Right lobe of liver (tissue), 6 donors: ENCODE data around the gene SPINK1. TPM values are rescaled to one million over a fixed set of nuclear protein-coding genes. Genes with fewer than 3 reads are reported as not detected.
"Not testable (repeated sequence)": the region's sequence is repeated elsewhere in the genome, so short reads cannot be mapped to it uniquely, and the experiment has no call there.

ENCODE experiments used
- ATAC-seq, 4 donors: fragments of 200-7000 bp; cut with Tn5 transposase; one replicate each; pipeline ENCODE4 v1.9.1; 2020; ENCODE audit warnings: mild to moderate bottlenecking in 4 of 4, moderate library complexity in 4 of 4
- DNase-seq, 3 donors: peaks; one replicate each; pipeline ENCODE4 v3.0.0-alpha.2; 2020
- H3K27ac ChIP-seq, 3 donors: fragments of 200-600 bp; one replicate each; pipeline ENCODE4 v1.8.0; 2022
- H3K27me3 ChIP-seq, 2 donors: fragments of 200-600 bp; one replicate each; pipeline ENCODE4 v1.8.0; 2022
- H3K36me3 ChIP-seq, 4 donors: fragments of 200-600 bp; sonication (generic) in 1 of 4; one replicate each; pipeline versions ENCODE4 v1.5.1 to v1.8.0; 2017 to 2022; ENCODE audit warnings: control low read depth in 1 of 4
- H3K4me1 ChIP-seq, 4 donors: fragments of 200-600 bp; sonication (generic) in 1 of 4; one replicate each; pipeline versions ENCODE4 v1.5.1 to v1.8.0; 2017 to 2022; ENCODE audit warnings: control low read depth in 1 of 4
- H3K4me3 ChIP-seq, 3 donors: fragments of 200-600 bp; one replicate each; pipeline ENCODE4 v1.8.0; 2022
- H3K9me3 ChIP-seq, 4 donors: fragments of 200-600 bp; sonication (generic) in 1 of 4; one replicate each; pipeline versions ENCODE4 v1.5.1 to v1.8.0; 2017 to 2022; ENCODE audit warnings: control low read depth in 1 of 4
- CTCF ChIP-seq, 4 donors: fragments of 200-600 bp in 3 of 4; fragments of 450-650 bp in 1 of 4; IDR thresholded peaks; one replicate each; pipeline versions ENCODE4 v1.5.1 to v1.8.0; 2016 to 2022; ENCODE audit warnings: antibody characterized with exemption in 4 of 4, mild to moderate bottlenecking in 2 of 4
- POLR2A ChIP-seq: fragments of 450-650 bp; IDR thresholded peaks from one replicate; pipeline ENCODE4 v1.6.1; 2017; ENCODE audit warnings: antibody characterized with exemption, mild to moderate bottlenecking
- WGBS: methylation state at CpG from one replicate; pipeline ENCODE4 v1.1.6; 2018; ENCODE audit warnings: low coverage, low lambda C conversion rate; ENCODE audit not compliant: insufficient coverage; ENCODE audit errors: missing lambda C conversion rate; 5-methylcytosine and 5-hydroxymethylcytosine counted together
- intact Hi-C, 2 donors: fragments of 100-400 bp; cut with DNase I; formaldehyde crosslinking; loops; one replicate each; pipeline versions ENCODE4 v1.11.2 to v1.14.1; 2022
- total RNA-seq, 6 experiments: library from RNA; depleted of rRNA in 2 of 6; stranded (reverse); fragments of >200 nt in 2 of 6; fragmentation: NEBNext Ultra II Directional in 3 of 6; extraction: Animal tissue kit (Norgen Biotek cat#: 25700) in 3 of 6; gene quantifications; one replicate each; pipeline versions ENCODE4 v1.1.0 to v1.2.4, GENCODE V29; 2016 to 2023
- donor health status: DM: no; HTN: yes; CAD: no.
- donor health status: DM: no; HTN: no; CAD: no.
- donor health status: DM: no; HTN: no; CAD: no.
- donor health status: DM: no; HTN: yes; CAD: no.
- donor health status: DM: no; HTN: yes; CAD: no.

The SPINK1 gene
- total RNA-seq, 6 experiments from 2014 or later, result 11.9 to 823 (median 161) TPM

GRCh38 chr5:147876626-147877025 lies 45.2 kb upstream of the SPINK1 start:
- H3K4me1 ChIP-seq, result no peaks in the 10 kb centered on the region
- no peak for ATAC-seq
- intact Hi-C loops, result no loop called here
- TF ChIP-seq CTCF (IDR thresholded peaks at IDR 0.05), result no peak
- TF ChIP-seq POLR2A, result no peak
- no peaks in the 10 kb centered on the region for H3K36me3 ChIP-seq
- no peak overlapping the region for H3K4me3 ChIP-seq
- no peak overlapping the region for H3K27ac ChIP-seq
- WGBS, result 69% methylated on average over 2 of the region's 2 CpGs
- no peak for DNase-seq
- no peaks in the 10 kb centered on the region for H3K9me3 ChIP-seq
- H3K27me3 ChIP-seq, result no peaks in the 10 kb centered on the region

GRCh38 chr5:147876141-147876540 lies 44.7 kb upstream of the SPINK1 start:
- TF ChIP-seq POLR2A, result no peak
- no peak for TF ChIP-seq CTCF (IDR thresholded peaks at IDR 0.05)
- no peaks in the 10 kb centered on the region for H3K36me3 ChIP-seq
- no peak overlapping the region for H3K27ac ChIP-seq
- no peak for ATAC-seq
- no peaks in the 10 kb centered on the region for H3K9me3 ChIP-seq
- DNase-seq, result no peak
- H3K4me3 ChIP-seq, result no peak overlapping the region
- intact Hi-C loops, result no loop called here
- no peaks in the 10 kb centered on the region for H3K4me1 ChIP-seq
- H3K27me3 ChIP-seq, result no peaks in the 10 kb centered on the region

- no peak for ATAC-seq
- Histone ChIP-seq H3K4me1 (no peaks in the 10 kb centered on the region), H3K9me3 (no peaks in the 10 kb centered on the region), H3K27ac (no peak overlapping the region), H3K27me3 (no peaks in the 10 kb centered on the region), H3K4me3 (no peak overlapping the region), H3K36me3 (no peaks in the 10 kb centered on the region)
- intact Hi-C loops, result no loop called here
- DNase-seq, result no peak
- WGBS, result 39% methylated on average over 3 of the region's 3 CpGs
- no peak for TF ChIP-seq CTCF (IDR thresholded peaks at IDR 0.05)
- no peak for TF ChIP-seq POLR2A
Observed at GRCh38 chr5:147874910-147875367, 43.5 kb upstream of the SPINK1 start.

GRCh38 chr5:147874118-147874875 lies 42.8 kb upstream of the SPINK1 start:
- WGBS, result 74% methylated on average over 2 of the region's 8 CpGs
- H3K36me3 ChIP-seq, H3K27ac ChIP-seq, H3K27me3 ChIP-seq, ATAC-seq, H3K9me3 ChIP-seq, DNase-seq, H3K4me1 ChIP-seq, H3K4me3 ChIP-seq, intact Hi-C loops: not testable (repeated sequence)

- ATAC-seq, H3K4me3 ChIP-seq, H3K27ac ChIP-seq, H3K4me1 ChIP-seq, H3K27me3 ChIP-seq, H3K36me3 ChIP-seq, H3K9me3 ChIP-seq, DNase-seq, intact Hi-C loops: not testable (repeated sequence)
- WGBS, result 81% methylated on average over 12 of the region's 16 CpGs
Observed at GRCh38 chr5:147872744-147873435, 41.4 kb upstream of the SPINK1 start.

DNA sequence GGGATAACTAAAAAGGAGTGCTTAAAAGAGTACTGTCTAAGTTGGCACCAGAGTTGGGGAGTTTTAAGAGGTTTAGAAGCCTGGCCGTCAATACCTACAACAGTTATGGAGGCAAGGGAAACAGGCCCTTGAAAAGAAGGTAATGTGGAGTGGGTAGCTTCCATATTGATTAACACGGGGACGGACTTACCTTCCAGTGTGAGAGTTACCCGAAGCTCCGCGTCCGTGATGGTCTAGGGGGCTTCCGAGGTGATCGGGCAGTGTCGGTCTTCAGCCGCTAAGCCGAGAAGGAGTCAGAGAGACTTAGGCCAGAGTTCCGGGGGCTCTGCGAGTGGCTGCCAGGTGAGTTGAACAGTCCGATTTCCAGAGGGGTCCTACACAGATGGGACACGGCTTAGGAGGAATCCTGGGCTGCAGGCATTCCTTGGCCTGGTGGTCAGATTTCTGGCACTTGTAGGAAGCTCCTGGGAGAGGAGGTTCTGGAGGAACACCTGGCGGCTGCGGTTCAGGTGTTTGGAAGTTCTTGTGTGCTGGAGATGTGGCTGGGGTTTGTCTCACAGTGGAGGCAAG lies 40.6 kb upstream of the SPINK1 start:
- ATAC-seq, H3K4me3 ChIP-seq, H3K36me3 ChIP-seq, DNase-seq, intact Hi-C loops, H3K4me1 ChIP-seq, H3K27me3 ChIP-seq, H3K27ac ChIP-seq, H3K9me3 ChIP-seq: not testable (repeated sequence)
- WGBS, result 81% methylated on average over 14 of the region's 18 CpGs

DNA sequence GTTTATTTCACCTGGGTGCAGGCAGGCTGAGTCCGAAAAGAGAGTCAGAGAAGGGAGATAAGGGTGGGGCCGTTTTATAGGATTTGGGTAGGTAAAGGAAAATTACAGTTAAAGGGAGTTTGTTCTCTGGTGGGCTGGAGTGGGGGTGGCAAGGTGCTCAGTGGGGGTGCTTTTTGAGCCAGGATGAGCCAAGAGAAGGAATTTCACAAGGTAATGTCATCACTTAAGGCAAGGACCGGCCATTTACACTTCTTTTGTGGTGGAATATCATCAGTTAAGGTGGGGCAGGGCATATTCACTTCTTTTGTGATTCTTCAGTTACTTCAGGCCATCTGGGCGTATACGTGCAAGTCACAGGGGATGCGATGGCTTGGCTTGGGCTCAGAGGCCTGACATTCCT lies 38.4 kb upstream of the SPINK1 start:
- H3K9me3 ChIP-seq, H3K27ac ChIP-seq, DNase-seq, ATAC-seq, H3K4me3 ChIP-seq, H3K4me1 ChIP-seq, H3K27me3 ChIP-seq, H3K36me3 ChIP-seq, intact Hi-C loops: not testable (repeated sequence)
- WGBS, result 69% methylated on average over 6 of the region's 6 CpGs
